Measurements from ENCODE around the gene HECTD4.

DNA sequence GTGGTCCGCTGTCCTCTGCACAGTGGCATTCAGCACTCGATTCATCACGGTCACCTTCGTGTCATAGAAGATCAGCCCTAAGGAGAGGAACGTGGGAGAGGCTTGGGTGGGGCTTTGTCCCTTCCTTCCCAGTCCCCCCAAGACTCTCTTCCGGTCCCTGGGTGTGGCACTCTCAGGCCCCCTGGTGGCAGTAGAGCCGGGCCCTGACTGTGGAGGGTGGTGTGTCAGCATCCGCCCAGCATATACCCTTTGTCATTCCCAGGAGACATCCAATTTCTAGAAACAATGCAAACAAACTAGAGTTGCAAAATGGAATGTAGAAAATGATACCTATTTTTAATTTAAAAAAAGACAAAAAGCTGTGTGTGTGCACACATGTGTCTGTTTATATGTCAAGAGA lies 211.9 kb downstream of the HECTD4 start:
- TF ChIP-seq, protein P1, sequence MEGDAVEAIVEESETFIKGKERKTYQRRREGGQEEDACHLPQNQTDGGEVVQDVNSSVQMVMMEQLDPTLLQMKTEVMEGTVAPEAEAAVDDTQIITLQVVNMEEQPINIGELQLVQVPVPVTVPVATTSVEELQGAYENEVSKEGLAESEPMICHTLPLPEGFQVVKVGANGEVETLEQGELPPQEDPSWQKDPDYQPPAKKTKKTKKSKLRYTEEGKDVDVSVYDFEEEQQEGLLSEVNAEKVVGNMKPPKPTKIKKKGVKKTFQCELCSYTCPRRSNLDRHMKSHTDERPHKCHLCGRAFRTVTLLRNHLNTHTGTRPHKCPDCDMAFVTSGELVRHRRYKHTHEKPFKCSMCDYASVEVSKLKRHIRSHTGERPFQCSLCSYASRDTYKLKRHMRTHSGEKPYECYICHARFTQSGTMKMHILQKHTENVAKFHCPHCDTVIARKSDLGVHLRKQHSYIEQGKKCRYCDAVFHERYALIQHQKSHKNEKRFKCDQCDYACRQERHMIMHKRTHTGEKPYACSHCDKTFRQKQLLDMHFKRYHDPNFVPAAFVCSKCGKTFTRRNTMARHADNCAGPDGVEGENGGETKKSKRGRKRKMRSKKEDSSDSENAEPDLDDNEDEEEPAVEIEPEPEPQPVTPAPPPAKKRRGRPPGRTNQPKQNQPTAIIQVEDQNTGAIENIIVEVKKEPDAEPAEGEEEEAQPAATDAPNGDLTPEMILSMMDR (IDR thresholded peaks at IDR 0.05), result peak in 4 of 6 experiments; percentile 17 to 29 (median 22)
- no peak for TF ChIP-seq POLR2A (IDR thresholded peaks at IDR 0.05)
